NCI-H460 (cell line): ENCODE results near the gene PHF21A. TPM values are rescaled to one million over a fixed set of nuclear protein-coding genes. Genes with fewer than 3 reads are reported as not detected.
"Not testable (repeated sequence)": the region's sequence is repeated elsewhere in the genome, so short reads cannot be mapped to it uniquely, and the experiment has no call there.

ENCODE experiments used
- DNase-seq: peaks from one replicate; pipeline ENCODE4 v3.0.0-alpha.2; 2016; ENCODE audit warnings: low read depth; ENCODE audit errors: extremely low read depth
- total RNA-seq: library from RNA; depleted of rRNA; stranded (reverse); fragments of >200 nt; shearing (Covaris generic); gene quantifications from 2 replicates; pipeline ENCODE4 v1.2.3, GENCODE V29; 2014

PHF21A gene
- total RNA-seq, 1 experiment from 2014 or later: 16.1 TPM

DNA sequence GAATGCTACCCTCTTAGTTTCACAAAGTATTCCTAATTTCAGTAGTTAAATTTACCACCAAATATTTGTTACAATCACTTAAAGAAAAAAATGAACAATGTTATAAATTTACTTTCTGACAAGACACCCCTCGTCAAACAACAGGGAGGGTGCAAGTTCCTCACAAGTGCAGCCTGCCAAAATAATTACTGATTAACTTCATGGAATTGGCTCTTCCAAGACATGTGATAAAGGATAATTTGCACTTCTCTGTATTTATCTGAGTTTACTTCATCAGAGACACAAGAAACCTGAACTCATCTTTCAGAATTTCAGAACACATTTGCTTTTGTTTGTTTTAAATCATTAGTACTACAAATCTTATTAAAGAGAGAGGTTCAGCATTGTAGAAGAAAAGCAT is 132.3 kb downstream of the PHF21A start:
- DNase-seq: no peak

DNA sequence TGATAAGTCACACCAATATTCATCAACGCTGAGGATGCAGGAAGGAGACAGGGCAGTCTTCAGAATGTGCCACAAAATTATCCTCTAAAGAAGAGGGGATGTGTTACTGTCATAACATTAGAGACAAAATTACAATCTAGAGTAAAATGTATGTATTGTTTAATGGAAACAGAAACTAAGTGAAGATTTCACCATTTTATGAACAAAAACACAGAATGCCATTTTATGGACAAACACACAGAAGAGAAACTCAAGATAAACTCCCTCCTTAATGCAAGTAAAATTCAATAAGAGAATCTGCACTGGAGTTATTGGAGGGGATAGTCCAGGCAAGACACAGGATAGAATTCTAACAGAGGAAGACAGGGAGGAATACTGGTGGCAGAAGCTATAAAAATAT is 136.0 kb downstream of the PHF21A start:
- DNase-seq: no peak

DNA sequence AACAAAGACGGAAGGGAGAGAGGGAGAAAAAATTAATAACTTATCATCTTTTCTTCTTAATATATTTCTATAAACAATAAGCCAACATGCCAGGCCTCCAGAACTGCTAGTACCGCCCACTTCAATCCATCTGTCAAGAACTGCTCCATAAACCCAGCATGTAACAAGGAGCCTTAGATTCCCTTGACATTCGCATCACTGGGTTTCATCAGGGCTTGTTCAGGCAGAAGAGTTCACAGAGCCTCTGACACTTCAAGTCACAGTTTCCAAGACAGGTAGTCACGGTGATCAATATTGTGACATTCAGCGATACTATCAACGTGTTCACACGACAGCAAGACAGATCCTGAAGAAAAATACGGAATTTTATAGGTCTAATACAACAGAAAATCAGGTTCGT is 137.1 kb downstream of the PHF21A start:
- no peak for DNase-seq

DNA sequence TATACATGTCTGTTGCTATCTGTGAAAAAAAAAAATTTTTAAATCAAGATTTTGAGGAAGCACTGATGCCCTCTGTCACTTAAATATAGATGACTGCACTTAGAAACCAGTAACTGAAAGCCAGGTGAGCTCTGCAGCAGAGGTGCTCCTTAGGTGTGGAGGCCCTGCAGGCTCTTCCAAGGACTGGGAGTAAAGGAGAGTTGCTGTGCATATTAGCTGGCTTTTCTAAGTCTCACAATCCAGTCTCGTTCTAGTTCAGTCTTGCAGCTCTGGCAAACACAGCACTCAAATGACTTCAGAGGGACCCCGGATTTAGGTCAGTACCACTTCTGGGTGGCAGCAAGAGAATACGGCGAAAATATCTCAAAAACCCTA is 137.8 kb downstream of the PHF21A start:
- DNase-seq: no peak

DNA sequence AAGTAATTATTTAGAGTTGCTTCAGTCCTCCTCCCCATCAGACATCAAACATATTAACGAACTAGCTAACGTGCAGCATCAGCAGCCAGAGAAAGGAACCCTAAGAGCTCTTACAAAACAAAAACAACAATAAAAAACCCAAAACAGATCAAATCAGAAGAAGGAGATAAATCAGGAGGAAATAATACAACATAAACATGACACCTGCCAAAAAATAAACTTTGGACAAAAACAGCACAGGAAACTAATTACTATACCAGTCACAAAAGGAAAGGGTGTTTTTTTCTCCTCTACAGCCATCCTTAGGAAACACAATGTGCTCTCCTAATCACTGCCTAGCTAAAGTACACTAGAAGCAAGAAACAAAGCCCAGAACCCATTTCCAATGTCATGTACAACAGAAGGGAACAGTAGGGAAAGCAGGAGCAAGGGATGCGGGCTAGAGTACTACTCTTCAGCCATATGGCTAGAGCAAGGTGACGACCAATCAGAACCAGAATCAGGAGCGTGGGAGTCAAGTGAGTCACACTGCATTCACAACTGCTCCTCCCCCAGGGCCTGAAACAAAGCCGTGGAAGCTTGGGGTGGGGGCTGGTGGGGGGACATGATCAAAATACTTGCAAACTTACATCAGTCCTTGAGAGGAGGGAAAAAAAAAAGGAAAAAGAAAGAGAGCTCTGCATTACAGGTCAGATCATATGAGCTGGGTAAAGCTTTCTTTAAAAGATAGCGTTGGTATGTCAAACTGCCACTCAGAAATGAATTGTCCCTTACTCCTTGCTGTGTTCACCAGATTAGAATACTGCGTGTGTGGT is 138.4 kb downstream of the PHF21A start:
- DNase-seq: peak; percentile 20

DNA sequence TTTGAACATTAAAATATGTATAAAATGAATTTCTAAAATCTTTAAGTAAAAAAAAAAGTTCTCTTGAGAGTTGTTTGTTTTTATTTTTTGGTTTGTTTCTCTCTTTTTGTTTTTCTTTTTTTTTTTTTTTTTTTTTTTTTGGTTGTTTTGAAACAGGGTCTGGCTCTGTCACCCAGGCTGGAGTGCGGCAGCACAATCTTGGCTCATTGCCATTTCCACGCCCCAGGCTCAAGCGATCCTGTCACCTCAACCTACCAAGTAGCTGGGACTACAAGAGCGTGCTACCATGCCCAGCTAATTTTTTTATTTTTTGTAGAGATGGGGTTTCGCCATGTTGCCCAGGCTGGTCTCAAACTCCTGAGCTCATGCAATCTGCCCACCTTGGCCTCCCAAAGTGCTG is 139.4 kb downstream of the PHF21A start:
- not testable (repeated sequence) for DNase-seq

DNA sequence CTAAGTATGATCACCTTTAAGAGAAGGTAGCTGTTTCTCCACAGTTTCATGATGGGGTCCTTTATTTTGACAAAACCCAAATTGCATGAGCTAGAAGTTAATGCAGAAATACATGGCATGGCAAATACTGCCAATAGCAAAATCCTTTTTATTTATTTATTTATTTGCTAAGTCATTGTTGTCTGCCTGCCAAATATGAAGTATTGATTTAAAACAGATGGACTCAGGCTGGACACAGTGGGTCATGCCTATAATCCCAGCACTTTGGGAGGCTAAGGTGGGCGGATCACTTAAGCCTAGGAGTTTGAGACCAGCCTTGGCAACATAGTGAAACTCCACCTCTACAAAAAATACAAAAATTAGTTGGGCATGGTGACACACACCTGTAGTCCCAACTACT is 146.4 kb downstream of the PHF21A start:
- DNase-seq: no peak

DNA sequence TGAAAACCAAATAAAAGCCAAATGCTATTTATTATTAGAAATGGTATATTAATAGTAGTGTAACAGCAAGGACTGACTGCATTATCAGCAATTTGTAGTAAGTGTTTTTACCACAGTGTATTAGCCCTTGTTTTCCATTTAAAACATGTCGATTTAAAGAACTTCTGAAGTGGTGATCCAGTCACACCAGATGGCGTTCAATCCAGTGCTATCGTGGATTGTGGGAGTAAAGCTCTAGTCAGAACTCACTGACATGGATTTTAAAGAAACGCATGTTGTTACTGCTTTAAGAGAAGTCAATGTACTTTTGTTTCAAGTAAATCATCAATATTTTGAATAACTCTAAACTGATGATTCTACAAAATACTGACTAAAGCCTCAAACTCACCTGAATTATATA is 147.7 kb downstream of the PHF21A start:
- DNase-seq: no peak

DNA sequence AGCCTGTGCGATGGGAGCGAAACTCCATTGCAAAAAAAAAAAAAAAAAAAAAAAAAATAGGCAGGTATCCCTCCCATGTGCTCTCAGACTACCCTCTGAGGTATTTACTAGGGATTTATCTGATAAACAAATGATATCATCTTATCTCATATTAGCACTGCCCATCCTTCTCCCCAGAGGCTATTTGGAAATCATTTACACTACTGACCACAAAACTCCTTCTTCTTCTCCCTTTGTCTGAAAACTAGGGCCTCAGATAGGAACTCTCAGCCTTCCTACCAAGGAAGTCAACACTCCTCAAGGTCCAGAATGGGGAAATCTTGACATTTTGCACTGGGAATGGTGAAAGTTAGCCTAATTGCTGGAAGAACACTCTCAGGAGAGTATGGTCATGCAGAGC is 152.4 kb downstream of the PHF21A start:
- no peak for DNase-seq

DNA sequence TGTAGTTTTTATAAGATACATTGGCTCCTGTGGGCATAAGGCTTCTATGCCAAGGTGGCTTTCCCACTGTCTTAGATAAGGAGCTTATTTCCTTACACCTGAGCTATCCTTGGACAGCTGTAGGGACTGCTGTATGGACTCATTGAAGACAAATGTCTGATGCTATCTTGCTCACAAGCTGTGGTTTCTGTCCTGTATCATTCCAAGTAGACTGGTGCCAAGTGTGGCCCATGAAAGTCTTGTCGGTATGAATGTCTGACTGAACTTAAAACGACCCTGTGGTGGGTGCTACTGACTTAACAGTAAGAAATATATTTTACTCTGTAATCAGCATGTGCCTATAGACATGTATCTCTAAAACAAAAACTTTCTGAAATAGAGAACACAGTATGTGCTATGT is 153.7 kb downstream of the PHF21A start:
- no peak for DNase-seq

DNA sequence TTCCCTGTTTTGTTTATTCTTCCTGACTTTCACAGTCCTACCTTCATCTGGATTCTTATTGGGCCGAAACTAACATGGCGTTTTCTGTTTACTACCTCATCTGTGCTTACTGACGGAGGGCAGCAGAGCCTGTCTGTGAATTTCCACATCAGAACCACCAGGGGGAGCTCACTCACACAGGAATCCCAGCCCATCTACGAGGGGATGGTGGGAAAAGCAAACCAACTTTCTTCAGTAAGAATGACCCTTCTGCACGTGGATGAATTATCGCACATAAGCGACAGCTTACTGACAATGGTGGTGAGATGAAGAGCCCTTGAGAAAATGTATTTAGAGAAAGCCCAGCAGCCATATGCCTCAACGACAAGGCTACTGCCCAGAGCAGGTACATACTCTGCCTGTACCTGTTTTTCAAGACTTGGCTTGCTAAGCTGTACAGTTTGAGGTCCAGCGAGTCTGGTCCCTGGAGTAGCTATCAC is 156.3 kb downstream of the PHF21A start:
- DNase-seq: peak; percentile 63

DNA sequence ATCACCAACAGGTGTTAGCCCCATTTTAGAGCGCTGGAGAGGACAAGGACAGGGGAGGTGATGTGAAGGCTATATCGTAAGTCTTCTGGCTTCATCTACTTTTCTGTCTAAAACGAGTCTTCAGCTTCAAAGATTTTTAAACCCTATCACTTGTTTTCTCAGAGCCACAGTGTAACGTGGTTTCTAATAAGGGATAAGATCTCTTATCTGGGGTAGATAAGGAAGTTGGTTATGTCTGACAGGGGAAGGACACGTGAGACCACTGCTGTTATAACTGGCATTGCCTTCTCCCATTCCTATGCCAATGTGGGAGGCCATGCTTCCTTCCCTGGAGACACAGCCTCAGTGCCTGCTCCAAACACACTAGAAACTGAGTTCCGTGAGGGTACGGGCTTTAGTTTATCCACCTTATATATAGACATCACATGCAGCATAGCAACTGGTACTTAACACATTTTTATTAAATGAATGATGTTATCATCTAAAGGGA is 159.5 kb downstream of the PHF21A start:
- no peak for DNase-seq

DNA sequence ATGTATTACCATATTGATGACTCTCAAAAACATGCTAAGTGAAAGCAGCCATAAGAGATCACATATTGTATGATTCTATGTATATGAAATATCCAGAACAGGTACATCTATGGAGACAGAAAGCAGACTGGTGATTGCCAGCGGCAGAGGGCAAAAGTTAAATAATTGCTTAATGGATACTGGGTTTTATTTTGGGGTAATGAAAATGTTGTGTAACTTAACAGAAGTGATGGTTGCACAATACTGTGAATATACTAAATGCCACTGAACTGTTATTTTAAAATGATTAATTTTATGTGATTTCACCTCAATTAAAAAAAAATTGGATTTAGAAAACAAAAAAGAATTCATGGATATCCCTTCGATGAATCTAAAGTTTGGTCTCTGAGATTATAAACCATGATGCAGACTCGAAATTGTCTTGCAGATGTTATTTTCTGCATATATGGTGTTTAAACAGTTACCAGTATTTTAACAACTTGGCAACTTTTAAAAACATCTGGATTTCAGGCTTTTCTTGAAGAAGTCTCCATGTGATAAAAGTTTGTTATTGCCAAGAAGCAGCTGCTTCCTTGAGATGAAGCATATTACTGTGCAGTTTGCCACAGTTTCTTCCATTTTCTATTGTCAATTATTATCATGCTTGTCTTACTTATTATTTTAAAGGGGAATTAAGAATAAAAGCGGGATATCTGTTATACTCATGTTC is 160.7 kb downstream of the PHF21A start:
- no peak for DNase-seq

DNA sequence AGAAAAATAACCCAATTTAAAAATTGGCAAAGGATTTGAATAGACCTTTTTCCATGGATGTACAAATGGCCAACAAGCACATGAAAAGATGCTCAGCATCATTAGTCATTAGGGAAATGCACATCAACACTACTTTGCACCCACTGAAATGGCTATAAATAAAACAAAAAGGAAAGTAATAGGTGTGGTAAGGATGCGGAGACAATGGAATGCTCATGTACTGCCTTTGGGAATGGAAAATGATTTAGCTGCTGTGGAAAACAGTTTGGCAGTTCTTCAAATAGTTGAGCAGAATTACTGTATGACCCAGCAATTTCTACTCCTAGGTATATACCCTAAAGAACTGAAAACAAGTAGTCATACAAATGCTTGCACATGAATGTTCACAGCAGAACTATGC is 161.4 kb downstream of the PHF21A start:
- DNase-seq: no peak

DNA sequence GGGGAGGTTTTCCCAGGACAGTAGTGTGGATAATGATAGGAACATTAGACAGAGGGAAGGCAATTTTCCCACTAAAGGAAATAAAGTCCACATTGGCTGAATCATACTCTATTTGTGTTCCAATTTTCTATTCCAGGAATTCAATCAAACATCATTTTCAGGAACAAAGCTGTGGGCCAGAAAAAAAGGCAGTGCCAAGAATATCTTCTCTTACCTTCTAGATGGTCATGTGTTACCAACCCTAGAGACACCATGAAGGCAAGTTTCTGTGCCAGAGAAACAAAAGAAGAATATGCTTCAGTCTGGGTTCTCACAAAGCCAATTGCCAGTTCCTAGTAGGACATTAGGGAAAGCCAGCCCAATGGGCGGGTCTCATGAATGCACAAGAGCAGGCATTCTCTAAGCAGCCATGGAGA is 171.3 kb downstream of the PHF21A start:
- no peak for DNase-seq

DNA sequence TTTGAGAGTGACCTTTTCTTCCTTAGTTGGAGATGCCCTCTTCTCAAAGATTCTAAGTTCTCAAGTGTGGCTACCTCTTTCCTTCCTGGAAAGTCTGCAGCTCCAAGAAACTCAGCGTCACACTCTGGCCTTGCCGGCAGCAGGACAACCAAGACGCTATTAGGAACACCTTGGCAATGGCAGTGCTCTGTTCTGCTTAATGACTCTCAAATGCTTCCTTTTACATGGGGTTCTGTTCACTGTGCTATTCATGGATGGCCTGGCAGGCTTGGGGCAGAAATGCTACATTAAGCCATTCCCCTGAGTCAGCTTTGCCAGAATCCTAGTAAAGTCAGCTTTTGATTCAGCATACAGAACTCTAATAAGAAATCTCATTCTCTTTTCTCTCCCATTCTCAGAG is 172.9 kb downstream of the PHF21A start:
- DNase-seq: no peak

DNA sequence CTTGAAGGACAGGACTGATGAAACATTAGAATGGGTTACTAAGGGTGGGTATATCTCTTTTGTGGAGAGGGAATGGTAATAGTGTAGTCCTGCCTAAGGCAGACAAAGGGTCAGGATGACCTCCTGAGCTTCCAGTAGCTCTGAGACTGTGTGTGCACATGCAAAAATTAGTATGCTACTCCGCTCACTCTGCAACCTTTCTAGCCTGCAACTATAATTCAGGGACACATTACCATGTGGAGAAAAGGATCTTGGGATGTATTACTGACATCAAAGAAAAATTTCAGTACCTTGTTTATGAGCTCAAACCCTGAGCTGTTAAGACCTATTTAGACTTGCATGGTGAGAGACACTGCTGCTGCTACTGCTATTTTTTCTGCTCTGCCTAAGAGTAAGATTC is 173.4 kb downstream of the PHF21A start:
- DNase-seq: no peak

DNA sequence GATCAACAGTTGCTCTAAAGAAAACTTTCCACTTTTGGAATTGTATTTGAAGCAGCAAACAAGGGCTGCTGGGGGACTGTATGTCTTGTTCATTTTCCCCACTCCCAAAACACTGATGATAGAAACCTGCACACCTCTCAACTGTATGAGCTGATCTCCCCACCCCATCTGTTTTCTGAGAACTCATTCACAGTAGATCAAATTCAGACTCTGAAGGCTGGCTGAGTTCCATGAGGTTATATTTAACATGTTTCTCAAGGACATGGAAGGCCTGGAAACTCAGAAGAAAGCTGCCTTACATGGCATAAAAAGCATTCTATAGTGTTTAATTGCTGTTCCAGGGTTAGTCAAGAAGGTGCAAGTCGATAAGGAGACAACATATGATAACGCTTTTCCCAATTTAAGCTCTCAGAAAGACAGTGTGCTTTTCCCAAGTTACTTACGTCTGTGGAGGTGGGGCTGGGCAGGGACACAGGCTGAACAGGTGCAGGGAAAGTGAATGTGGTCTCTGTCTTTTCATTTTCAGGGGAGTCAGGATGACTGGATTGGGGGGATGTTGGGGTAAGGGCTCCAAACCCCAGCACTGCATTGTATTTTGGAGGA is 175.8 kb downstream of the PHF21A start:
- DNase-seq: no peak

DNA sequence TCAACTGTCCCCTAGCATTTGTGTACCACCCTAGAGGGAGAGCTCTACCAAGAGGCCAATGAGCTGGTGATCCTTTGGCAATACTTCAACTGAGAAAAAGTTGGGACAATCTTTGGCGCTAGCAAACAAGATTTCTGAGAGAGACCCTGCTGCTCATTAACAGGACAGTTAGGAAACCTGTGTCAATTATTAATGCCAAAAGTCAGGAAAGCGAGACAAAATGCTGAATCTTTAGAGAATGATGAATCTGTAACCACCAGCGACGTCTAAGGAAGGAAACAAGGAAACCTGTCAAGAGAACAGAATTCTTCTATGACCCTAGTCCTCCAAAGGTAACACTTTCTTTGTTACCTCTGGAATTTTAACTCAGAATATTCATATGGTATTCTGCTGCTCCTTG is 178.9 kb downstream of the PHF21A start:
- DNase-seq: no peak

DNA sequence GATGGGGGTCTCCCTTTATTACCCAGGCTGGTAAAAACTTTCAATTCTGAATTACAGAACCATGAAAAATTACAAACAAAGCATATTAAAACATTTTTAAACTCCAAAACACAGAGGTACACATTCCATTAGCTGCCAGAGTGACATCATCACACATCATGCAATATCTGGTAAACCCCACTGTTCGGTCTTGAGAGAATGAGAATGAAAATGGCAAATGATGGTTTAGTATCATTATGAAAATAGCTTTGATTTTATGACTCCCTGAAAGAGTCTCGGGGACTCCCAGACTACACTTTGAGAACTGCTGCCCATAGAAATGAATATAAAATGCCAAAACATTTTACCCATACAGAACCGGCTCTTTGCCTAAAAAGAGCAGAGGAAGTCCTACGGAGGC is 180.0 kb downstream of the PHF21A start:
- DNase-seq: no peak

DNA sequence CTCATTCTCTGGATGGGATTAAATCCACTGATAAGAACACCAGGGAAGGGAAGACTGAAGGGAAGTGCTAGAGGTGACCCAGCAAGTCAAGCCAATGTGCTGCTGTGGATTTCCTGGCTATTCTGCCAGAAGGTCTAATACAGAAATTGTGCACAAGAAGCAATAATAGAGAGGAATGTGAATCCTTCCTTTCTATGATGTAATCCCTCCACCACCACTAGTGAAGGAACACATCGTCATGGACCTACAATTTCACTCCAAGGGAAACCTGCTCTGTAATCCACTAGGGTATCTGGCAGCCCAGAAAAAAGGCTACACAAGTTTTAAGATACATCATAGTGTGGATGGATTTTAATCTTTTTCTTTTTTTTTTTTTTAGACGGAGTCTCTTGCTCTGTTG is 181.4 kb downstream of the PHF21A start:
- DNase-seq: no peak

DNA sequence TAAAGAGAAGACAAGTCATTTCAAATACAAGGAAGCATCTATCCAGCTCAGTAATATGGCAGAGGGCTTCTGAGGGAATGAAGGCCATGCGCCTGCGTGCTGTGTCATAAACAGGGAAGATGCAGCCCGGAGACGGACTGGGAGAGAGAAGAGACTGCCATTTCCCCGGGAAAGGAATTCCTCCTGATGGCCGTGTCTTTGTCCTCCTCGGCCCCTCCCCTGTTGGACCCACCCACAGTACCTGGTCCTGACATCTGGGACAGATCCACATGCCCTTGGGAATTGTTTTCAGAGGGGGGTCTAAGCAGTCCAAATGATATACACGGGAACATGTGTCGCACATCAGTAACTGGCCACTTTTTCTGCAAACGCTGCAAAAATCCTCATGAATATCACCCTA is 183.3 kb downstream of the PHF21A start:
- no peak for DNase-seq
